WTC11 (cell line): ENCODE measurements around the gene PZP. TPM values are rescaled to one million over a fixed set of nuclear protein-coding genes. Genes with fewer than 3 reads are reported as not detected.

ENCODE experiments used
- ATAC-seq: fragments of 200-7000 bp; cut with Tn5 transposase; 2 replicates; pipeline ENCODE4 v1.10.0; 2021; ENCODE audit warnings: mild to moderate bottlenecking, moderate library complexity
- CTCF ChIA-PET: fragments of 300-600 bp; sonication (Branson Sonifier 250); formaldehyde crosslinking; loops from one replicate; lab custom pipeline; 2021; ENCODE audit warnings: antibody characterized with exemption; lab: Charles Lee
- POLR2A ChIA-PET: fragments of 350-600 bp; sonication (Branson Sonifier 250); formaldehyde crosslinking; loops from one replicate; lab custom pipeline; 2021; ENCODE audit warnings: antibody characterized with exemption; lab: Charles Lee
- DNase-seq: peaks from one replicate; pipeline ENCODE4 v3.0.0; 2021; ENCODE audit warnings: low spot score
- H3K27ac Mint-ChIP-seq: 2 replicates; pipeline ENCODE4 v1.8.0; 2021; ENCODE audit warnings: mixed read lengths
- H3K27me3 Mint-ChIP-seq: 2 replicates; pipeline ENCODE4 v1.8.0; 2021; ENCODE audit warnings: low read depth, mild to moderate bottlenecking, moderate library complexity, mixed read lengths
- H3K36me3 Mint-ChIP-seq: 2 replicates; pipeline ENCODE4 v1.8.0; 2021; ENCODE audit warnings: mixed read lengths
- H3K4me1 Mint-ChIP-seq: 2 replicates; pipeline ENCODE4 v1.8.0; 2022; ENCODE audit warnings: mixed read lengths
- H3K4me3 Mint-ChIP-seq: 2 replicates; pipeline ENCODE4 v1.8.0; 2021; ENCODE audit warnings: mild to moderate bottlenecking, moderate library complexity, mixed read lengths
- H3K9me3 Mint-ChIP-seq: 2 replicates; pipeline ENCODE4 v1.8.0; 2021; ENCODE audit warnings: mixed read lengths
- ARID4B ChIP-seq: sonication (generic); formaldehyde crosslinking; IDR thresholded peaks from 2 replicates; pipeline ENCODE4 v1.8.0; 2023; ENCODE audit warnings: missing genetic modification reagents, mild to moderate bottlenecking, borderline replicate concordance
- ATF1 ChIP-seq: sonication (generic); formaldehyde crosslinking; IDR thresholded peaks from 2 replicates; pipeline ENCODE4 v1.8.1; 2023; ENCODE audit warnings: mild to moderate bottlenecking, moderate library complexity, missing genetic modification reagents
- ATF6 ChIP-seq: sonication (generic); formaldehyde crosslinking; IDR thresholded peaks from 2 replicates; pipeline ENCODE4 v1.8.1; 2023; ENCODE audit warnings: mild to moderate bottlenecking, missing genetic modification reagents
- CREB1 ChIP-seq: sonication (generic); formaldehyde crosslinking; IDR thresholded peaks from 2 replicates; pipeline ENCODE4 v1.8.0; 2023; ENCODE audit warnings: mild to moderate bottlenecking, missing genetic modification reagents
- FOXP1 ChIP-seq: sonication (generic); formaldehyde crosslinking; IDR thresholded peaks from 2 replicates; pipeline ENCODE4 v1.8.0; 2022; ENCODE audit warnings: missing genetic modification reagents, mild to moderate bottlenecking, moderate library complexity, borderline replicate concordance
- JAZF1 ChIP-seq: fragments of 250-450 bp; sonication (Bioruptor Pico); IDR thresholded peaks from 2 replicates; pipeline ENCODE4 v1.9.0; 2021; ENCODE audit warnings: moderate library complexity, mild to moderate bottlenecking, inconsistent platforms
- MAX ChIP-seq: sonication (generic); formaldehyde crosslinking; IDR thresholded peaks from 2 replicates; pipeline ENCODE4 v1.8.0; 2022; ENCODE audit warnings: mild to moderate bottlenecking, missing genetic modification reagents
- MXD4 ChIP-seq: fragments of 250-450 bp; sonication (Bioruptor Pico); IDR thresholded peaks from 2 replicates; pipeline ENCODE4 v1.8.0; 2021; ENCODE audit warnings: mild to moderate bottlenecking, moderate library complexity, borderline replicate concordance
- PREB ChIP-seq: sonication (generic); formaldehyde crosslinking; IDR thresholded peaks from 2 replicates; pipeline ENCODE4 v1.8.1; 2022; ENCODE audit warnings: mild to moderate bottlenecking, missing genetic modification reagents, moderate library complexity, borderline replicate concordance
- PRRX2 ChIP-seq: fragments of 250-450 bp; sonication (Bioruptor Pico); IDR thresholded peaks from 2 replicates; pipeline ENCODE4 v1.8.0; 2021; ENCODE audit warnings: mild to moderate bottlenecking
- SOX15 ChIP-seq: fragments of 250-450 bp; sonication (Bioruptor Pico); IDR thresholded peaks from 2 replicates; pipeline ENCODE4 v1.9.0; 2021; ENCODE audit warnings: mild to moderate bottlenecking
- ZNF219 ChIP-seq: sonication (generic); formaldehyde crosslinking; IDR thresholded peaks from 2 replicates; pipeline ENCODE4 v1.8.0; 2023; ENCODE audit warnings: missing genetic modification reagents, mild to moderate bottlenecking, borderline replicate concordance
- ZNF232 ChIP-seq: sonication (generic); formaldehyde crosslinking; IDR thresholded peaks from 2 replicates; pipeline ENCODE4 v1.8.0; 2022; ENCODE audit warnings: mild to moderate bottlenecking, missing genetic modification reagents
- ZNF532 ChIP-seq: fragments of 250-450 bp; sonication (Bioruptor Pico); IDR thresholded peaks from 2 replicates; pipeline ENCODE4 v1.9.0; 2021; ENCODE audit warnings: mild to moderate bottlenecking, borderline replicate concordance
- total RNA-seq: library from RNA; stranded (reverse); gene quantifications from 3 replicates; pipeline ENCODE4 v1.2.3, GENCODE V29; 2021

Gene PZP
- total RNA-seq, 1 experiment from 2014 or later, result 0.15 TPM

- TF ChIP-seq ZNF532 (CRISPR knock-in tag), result no peak
- no peak for TF ChIP-seq ATF6 (CRISPR knock-in tag)
- TF ChIP-seq CREB1 (CRISPR knock-in tag), result no peak
- TF ChIP-seq PREB, result no peak
- TF ChIP-seq ZNF232 (CRISPR knock-in tag), result no peak
These were observed 36.7 kb upstream of the PZP start (continued) for GRCh38 chr12:9244894-9245293.

GRCh38 chr12:9243999-9244649 lies 35.9 kb upstream of the PZP start:
- Mint-ChIP-seq H3K4me1 (peaks cover 4% of the 10 kb centered on the region; the same call in 1 of the 2 replicates), H3K9me3 (no peaks in the 10 kb centered on the region), H3K36me3 (no peaks in the 10 kb centered on the region), H3K27me3 (no peaks in the 10 kb centered on the region), H3K27ac (no peak overlapping the region), H3K4me3 (no peak overlapping the region)
- no peak for TF ChIP-seq MXD4 (CRISPR knock-in tag)
- no peak for TF ChIP-seq ARID4B (CRISPR knock-in tag)
- POLR2A ChIA-PET, result no interaction called here
- ATAC-seq (no peak), DNase-seq (no peak)
- CTCF ChIA-PET, result no interaction called here

- Mint-ChIP-seq H3K36me3 (no peaks in the 10 kb centered on the region), H3K27me3 (no peaks in the 10 kb centered on the region; the same call in 1 of the 2 replicates), H3K27ac (no peak overlapping the region)
- no peak for ATAC-seq
- no peak for TF ChIP-seq PRRX2 (CRISPR knock-in tag)
- TF ChIP-seq CREB1 (CRISPR knock-in tag), result no peak
- no peak for TF ChIP-seq ZNF219
- TF ChIP-seq JAZF1 (CRISPR knock-in tag), result no peak
- no peak for TF ChIP-seq ATF1 (CRISPR knock-in tag)
- no peak for TF ChIP-seq ZNF232 (CRISPR knock-in tag)
- no peak for TF ChIP-seq MAX
- TF ChIP-seq SOX15 (CRISPR knock-in tag), result no peak
- no peak for TF ChIP-seq FOXP1 (CRISPR knock-in tag)
- TF ChIP-seq, all 79 proteins: peak for 0
- POLR2A ChIA-PET, result no interaction called here
- Mint-ChIP-seq H3K4me1 (peaks cover 4% of the 10 kb centered on the region; the same call in 1 of the 2 replicates), H3K4me3 (no peak overlapping the region), H3K9me3 (no peaks in the 10 kb centered on the region)
- CTCF ChIA-PET, result no interaction called here
- DNase-seq, result no peak
These were observed 33.1 kb upstream of the PZP start for GRCh38 chr12:9241301-9241700.
